GM19240 (cell line): ENCODE data around the gene DPH7.
"Not testable (repeated sequence)": the region's sequence is repeated elsewhere in the genome, so short reads cannot be mapped to it uniquely, and the experiment has no call there.

Experiments
- DNase-seq: peaks from one replicate; pipeline ENCODE4 v3.0.0; 2011; ENCODE audit warnings: low spot score; ENCODE audit not compliant: insufficient read length

The DPH7 gene

DNA sequence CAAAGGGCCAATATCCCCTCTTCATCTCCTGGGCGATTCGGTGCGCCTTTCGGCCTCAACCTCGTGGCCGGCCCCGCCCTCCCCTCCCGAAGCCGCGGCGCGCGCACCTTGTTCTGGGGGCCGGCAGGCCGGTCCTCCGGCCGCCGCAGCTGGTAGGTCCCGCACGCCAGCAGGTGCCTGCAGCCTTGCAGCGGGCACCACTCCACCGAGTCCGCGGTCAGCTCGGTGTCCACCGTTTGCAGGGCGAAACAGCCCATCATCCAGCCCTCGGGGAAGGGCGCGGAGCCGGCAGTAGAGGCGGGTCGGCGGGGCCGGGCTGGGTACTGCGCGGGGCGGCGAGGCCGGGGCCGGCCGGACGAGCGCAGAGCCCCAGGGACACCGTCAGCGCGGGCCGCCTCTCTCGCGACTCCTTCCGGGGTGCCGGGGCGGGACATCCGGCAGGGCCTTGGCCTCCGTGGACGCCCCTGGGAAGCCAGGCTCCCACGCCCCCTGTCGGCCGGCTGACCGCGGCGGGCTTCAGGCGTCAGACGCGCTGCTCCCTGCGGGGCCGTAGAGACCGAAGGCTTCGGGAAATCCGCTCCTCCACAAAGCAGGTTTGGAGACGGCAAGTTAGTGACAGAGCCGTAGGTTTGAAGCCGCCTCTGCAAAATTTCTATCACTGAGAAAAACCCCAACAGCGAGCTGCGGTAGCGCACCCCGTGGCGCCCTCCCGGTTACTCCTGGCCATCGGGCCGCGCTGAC, at the start of gene DPH7:
DPH7 (minus strand) TSS at position 408 of the 741 bp plus-strand sequence; CDS start at position 260, 148 bp downstream.
- peak; percentile 99 for DNase-seq

DNA sequence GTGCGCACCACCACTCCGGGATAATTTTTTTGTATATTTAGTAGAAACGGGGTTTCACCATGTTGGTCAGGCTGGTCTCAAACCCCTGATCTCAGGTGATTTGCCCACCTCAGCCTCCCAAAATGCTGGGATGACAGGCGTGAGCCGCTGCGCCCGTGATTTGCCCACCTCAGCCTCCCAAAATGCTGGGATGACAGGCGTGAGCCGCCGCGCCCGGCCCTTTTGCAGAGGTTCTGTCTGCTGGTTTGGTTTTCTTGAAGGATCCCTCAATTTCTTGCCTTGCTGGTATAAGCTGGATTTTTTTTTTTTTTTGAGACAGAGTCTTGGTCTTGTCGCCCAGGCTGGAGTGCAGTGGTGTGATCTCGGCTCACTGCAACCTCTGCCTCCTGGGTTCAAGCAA, 48.7 kb upstream of the DPH7 start:
- not testable (repeated sequence) for DNase-seq

DNA sequence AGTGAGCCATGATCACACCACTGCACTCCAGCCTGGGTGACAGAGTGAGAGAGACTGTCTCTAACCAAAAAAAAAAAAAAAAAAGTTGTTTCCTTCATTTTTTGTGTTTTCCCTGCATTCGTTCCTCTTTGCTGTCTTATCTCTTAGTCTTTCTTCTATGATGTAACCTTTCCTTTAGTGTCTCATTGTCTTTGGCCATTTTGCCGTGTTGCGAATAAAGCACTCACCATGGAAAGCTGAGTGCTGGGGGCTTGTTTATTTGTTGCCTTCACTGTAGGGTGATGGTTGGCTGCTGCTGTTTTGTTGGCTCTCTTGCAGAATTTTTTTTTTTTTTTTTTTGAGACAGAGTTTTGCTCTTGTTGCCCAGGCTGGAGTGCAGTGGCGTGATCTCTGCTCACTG, 47.7 kb upstream of the DPH7 start:
- no peak for DNase-seq

DNA sequence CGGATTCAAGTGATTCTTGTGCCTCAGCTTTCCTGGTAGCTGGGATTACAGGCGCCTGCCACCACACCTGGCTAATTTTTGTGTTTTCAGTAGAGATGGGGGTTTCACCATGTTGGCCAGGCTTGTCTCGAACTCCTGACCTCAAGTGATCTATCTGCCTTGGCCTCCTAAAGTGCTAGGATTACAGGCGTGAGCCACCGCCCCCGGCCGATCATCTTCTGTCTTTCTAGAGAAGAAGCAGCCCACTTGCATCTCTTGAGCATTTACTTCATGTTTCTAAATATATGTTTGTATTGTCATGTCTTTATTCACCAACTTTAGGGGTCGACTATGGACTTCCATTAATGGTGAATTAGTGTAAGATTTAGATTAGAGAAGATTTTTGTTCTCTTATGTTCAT, 43.5 kb upstream of the DPH7 start:
- DNase-seq = not testable (repeated sequence)

DNA sequence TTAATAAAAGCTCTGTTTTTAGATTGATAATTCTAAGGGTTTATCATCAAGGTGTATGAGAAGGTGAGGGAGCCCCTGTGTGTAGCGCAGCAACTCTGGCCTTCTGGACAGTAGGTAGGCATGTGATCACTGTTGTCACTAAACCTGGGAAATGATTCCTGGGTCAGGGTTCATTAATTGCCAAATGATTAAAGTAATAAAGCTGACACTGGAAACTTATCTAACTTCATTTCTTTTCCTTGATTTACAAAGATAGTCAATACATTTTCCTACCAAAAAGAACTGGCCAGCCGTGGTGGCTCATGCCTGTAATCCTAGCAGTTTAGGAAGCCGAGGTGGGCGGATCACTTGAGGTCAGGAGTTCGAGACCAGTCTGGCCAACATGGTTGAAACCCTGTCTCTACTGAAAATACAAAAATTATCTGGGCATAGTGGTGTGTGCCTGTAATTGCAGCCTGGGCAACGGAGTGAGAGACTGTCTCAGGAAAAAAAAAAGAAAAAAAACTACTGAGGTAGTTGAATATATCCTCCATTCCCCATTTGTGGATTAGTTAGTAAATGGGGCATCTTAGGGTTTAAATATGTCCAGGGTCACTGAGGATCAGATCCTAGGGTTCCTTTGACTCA, 42.5 kb upstream of the DPH7 start:
- no peak for DNase-seq

DNA sequence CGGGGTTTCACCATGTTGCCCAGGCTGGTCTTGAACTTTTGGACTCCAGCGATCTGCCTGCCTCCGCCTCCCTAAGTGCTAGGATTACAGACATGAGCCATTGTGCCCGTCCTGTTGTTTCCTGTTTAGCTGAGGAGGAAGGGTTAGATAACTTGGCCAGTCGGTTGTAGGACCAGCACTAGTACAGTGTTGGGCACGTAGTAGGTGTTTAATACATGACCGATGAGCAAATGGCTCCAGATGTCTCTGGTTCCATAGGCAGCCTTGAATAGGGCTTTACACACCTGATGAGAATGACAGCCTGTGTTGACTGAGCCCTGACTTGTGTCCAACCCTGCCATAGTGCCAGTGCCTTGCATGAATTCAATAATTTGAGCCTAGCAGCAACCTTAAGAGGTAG, 41.9 kb upstream of the DPH7 start:
- DNase-seq = no peak

DNA sequence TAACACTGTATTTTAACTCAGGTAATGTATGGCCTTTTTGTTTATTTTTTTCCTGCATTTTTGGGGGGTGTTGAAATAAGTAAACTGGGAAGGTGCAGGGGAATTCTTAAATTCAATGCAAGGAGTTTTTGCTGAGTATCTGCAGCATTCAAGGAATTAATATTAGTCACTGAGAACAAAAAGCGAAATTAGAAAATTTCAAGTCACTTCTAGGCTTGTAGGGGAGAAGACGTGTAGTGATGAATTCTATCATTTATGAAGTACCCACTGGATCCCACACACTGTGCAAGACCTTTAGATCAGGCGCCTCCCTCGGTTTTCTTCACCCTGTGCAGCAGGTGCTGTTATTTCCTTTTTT, 41.3 kb upstream of the DPH7 start:
- no peak for DNase-seq

DNA sequence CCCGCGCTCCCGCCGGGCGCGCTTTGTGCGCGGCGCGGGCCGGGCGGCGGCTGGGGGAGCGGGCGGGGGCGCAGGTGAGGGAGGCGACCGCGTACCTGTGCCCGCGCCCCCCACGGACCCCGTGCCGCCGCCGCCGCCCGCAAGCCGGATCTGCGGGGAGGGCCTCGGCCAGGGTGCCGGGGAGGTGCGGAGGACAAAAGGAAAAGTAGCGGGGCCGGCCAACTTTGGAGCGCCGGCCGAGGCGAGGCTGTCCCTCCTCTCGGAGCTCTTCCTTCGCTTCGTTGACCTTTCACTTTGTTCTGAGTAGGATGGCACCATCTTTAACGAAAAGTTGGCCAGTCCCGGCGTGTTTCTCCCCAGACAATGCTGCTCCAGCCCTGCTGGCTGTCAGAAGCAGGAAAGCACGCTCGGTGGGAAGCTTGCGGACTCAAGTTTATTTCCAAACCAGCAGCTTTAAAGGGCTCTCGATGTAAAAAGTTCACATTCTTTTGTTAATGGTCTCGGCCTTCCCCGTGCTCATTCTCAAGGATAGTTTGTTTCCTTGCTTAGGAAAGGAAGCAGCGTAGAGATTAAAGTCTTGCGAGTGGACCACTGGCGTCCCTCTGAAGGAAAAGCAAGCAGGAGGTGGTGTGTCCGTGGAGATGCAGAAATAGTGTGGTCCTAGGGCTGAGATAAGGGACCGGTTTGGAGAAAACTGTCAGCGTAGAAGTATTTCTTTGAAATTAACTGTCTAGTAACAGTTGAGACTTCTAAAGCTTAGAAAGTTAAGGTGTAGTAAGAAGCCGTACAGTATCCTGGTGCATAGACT, 40.7 kb upstream of the DPH7 start:
- peak; percentile 63 for DNase-seq

DNA sequence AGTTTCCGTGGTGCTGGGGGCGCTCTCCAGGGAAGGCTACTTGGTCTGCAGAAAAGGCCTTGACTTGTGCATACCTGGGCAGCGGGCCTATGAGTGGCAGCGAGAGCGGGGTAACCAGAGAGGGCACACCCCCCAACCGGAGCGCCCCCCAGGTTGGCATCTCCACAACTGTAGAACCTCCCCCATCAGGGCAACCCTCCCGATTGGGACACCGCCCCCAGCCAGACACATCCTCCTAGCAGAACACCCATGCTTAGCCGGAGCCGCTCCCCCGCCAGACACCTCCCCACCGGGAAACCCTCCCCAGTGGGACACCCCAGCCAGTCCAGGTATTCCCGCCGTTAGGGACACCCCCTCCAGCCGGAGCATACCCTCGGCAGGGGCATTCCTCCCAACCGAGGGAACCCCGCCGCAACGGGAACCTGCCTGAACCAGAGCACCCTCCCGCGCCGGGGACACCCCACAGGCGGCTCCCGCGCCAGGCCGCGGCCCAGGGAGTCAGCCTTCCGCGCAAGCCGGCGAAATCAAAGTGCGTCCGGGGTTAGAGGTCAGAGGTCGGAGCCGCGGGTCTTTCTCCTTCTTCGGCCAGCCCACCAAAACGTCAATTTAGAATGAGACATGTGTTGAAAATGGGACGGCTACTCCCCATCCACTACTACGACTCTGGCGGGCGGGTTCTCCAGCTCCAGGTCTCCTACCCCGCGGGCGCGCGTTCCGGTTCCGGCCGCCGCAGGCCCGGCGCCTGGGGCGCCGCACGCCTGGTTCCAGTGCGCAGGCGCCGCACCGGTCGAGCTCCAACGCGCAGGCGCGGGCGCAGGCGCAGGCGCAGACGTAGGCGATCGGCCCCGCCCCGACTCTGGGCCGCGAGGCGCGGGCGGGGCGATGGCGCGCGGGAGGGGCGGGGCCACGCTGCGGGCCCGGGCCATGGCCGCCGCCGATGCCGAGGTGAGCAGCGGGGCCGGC, 39.7 kb upstream of the DPH7 start, which contains the start of gene EHMT1:
EHMT1 (plus strand) TSS at position 901 of the 963 bp plus-strand sequence; CDS start at position 925, 24 bp downstream.
- peak; percentile 98 for DNase-seq

DNA sequence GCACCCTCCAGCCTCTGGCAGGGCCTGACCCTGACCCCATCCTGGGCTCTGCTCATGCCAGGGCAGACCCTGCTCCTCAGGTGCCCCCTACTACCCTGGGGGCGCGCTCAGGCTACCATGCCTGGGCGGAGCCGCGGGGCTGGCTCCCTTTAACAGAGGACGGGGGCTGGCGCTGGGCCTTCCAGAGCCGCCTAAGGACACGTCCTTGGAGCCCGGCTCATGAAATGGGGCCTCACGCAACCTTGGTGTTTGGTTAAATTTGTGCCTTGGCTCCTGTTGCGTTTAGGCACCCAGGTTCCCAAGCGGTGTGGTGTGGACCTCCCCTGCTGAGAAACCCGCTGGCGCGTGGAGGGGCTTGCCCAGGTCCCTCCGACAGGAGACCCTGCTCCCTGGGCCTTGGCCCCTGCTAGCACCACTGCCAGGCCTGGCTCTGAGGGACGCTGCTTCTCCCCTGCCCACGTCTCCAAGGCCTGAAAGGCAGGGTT, 36.7 kb upstream of the DPH7 start:
- DNase-seq = no peak

DNA sequence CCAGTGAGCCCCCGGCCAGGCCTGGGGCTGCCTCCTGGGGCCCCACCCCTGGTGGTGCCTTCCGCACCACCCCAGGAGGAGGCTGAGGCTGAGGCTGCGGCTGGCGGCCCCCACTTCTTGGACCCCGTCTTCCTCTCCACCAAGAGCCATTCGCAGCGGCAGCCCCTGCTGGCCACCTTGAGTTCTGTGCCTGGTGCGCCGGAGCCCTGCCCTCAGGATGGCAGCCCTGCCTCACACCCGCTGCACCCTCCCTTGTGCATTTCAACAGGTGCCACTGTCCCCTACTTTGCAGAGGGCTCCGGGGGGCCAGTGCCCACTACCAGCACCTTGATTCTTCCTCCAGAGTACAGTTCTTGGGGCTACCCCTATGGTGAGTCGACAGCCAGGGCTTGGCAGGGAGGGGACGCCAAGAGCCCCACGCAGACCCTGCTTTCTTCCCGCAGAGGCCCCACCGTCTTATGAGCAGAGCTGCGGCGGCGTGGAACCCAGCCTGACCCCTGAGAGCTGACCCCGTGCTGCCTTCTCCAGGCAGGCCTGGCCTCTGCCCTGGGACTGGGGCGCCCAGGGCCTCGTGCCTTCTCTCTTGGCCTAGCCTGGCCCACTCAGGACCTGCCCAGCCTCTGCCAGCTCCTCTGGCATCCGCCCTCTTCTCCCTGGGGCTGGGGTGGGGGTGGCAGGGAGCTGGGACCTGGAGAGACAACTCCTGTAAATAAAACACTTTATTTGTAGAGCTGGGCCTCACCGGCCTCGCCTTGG, 36.1 kb upstream of the DPH7 start:
- DNase-seq = no peak

DNA sequence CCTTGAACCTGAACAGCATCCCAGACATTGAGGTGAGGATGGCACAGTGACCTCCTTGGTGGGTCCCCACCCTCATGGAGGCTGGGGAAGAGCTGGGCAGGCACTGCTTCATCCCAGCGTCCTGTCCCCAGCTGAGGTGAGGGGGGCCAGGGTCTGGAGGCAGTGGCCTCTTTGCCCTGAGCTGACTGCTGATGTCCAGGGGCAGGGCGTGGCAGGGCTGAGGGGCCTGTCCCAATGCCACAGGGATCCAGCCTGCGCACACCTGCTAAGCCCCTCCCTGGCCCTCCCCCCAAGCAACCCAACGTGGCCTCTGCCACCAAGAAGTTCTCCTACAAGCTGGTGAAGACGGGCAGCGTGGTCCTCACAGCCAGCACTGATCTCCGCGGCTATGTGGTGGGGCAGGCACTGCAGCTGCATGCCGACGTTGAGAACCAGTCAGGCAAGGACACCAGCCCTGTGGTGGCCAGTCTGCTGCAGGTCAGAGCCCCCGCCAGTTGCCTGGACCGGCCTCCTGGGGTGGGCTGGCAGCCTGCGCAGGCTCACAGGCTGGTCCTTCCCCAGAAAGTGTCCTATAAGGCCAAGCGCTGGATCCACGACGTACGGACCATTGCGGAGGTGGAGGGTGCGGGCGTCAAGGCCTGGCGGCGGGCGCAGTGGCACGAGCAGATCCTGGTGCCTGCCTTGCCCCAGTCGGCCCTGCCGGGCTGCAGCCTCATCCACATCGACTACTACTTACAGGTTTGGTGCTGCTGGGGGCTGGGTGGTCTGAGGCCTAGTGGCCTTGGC, 35.2 kb upstream of the DPH7 start:
- no peak for DNase-seq

DNA sequence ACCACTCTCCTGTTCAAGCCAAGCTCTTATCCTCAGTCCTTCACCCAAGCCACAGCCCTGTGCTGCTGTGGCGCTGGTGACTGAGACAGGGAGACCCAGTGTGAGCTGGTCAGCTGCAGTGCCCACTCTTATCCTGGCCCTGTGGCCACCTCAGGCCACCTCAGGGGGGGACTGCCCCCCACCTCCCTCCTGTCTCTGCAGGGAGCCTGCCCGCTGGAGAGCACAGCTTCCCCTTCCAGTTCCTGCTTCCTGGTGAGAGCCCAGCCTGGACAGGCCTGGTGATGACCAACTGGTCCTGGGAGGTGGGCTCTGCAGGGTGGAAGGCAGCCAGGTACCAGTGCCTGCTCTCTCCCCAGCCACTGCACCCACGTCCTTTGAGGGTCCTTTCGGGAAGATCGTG, 34.5 kb upstream of the DPH7 start:
- DNase-seq = no peak

DNA sequence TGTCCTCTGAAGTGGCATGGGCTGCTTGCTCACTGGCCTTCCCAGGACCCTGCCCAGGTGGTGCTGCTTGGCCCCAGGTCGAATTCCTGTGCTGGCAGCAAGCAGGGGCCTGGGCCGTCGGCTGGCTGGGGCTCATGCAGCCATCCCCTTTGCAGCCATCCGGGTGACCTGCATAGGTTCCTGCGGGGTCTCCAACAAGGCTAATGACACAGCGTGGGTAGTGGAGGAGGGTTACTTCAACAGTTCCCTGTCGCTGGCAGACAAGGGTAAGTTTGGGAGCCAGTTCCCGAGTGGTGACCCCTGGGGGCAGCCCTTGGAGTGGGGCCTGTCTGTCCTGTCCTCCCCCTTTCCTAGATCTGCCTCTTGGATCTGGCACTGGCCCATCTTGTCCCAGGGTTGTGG, 34.0 kb upstream of the DPH7 start:
- no peak for DNase-seq

DNA sequence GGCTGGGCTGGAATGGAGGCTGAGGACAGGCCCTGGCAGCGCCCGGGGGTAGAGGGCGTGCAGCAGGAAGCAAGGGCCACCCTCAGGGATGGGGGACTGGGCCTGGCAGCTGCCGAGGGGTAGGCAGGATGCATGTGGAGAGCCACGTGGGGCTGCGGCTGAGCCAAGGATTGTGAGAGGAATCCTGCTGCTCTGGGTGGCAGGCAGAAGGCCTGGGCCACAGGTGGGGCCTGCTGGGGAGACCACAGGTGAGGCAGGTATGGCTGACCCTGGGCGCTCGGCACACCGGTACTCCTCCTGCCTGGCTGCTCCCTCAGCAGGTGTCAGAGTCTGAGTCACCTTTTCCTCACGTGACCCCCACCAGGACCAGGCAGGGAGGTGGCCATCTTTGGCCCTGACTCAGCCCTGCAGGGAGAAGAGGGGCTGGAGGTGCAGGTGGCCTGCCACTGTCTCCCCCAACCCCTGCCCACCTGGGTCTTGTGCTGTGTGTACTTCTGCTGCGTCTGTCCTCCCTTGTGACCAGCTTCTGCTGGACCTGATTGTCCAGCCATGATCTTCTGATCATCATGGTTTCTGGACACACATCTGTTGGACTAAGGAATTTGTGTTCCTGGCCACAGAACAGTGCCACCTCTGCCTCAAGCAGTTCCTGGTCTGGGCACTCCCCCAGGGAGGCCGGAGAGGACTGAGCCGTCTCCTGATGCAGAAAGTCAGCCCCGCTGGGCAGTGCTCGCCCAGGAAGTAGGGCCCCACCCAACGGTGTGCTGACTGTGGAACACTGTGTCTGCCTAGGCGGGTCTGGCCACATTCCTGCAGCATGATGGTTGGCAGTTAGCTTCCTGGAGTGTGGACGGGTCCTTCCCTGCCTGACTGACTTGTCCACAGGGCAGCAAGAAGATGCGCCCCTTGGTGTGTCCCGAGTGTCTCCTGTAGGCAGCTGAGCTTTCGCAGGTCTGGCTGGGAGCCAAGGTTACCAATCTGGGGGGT, 33.2 kb upstream of the DPH7 start:
- DNase-seq = no peak

DNA sequence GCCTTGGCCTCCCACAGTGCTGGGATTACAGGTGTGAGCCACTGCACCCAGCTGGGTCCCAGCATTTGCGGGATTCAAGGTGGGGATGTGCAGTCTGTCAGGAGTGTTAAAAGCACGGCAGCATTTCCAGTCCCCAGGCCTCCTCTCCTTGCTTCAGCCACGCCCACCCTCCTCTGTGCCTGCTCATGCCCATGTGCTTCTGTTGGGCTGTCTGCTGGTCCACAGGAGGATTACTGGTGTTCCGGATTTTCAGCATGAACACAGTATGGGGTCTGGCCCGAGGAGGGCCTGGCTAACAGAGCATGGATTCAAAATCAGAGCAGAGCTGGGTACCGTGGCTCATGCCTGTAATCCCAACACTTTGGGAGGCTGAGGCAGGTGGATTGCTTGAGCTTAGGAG, 32.2 kb upstream of the DPH7 start:
- DNase-seq = no peak

DNA sequence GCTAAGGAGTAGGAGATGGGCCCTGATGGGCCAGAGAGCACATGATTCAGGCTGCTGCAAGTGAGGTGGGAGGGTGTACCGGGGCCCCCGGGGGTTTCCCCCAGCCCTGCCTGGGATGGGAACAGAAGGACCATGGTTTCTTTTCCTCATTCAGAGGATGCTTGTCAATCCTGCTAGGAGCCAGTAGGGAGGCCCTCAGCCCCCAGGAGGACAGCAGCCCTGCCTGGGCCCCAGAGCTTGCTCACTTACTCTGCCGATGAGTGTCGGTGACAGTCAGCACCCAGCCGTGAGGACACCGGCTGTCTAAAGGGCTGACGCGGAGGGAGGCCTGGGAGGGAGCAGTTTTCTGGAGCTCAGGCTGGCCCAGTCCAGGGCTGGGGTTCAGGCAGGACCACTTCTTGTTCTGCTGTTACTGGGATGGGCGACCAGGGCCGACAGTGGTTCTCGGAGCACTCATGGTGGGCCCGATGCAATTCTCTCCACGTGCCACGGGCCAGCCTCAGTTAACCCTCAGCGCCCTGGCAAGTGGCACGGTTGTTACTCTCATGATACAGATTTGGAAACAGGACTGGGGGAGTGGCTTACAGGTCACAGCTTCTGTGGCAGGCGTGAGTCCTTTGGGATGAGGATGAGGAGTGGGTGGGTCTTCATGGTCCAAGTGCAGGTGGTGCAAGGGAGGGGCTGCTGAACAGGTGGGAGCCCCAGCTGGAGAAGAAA, 28.6 kb upstream of the DPH7 start:
- DNase-seq = no peak

DNA sequence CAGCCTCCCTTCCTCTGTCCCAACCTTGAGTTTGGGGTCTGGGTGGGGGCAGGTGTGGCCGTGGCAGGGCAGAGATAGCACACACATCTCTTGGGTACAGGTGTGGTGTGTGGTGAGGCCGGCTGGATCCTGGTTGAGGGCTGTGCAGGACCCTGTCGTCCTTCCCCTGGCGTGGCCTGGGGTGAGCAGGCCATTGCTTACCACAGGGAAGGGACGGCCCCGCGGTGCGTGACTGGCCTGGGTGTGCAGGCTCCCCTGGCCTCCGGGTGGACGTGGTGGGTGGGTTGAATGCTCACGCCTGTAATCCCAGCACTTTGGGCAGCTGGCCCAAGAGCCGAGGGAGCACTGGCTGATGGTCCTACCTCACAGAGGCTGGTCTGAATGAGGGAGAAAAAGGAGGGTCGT, 28.0 kb upstream of the DPH7 start:
- DNase-seq = no peak
